HUES64 (cell line): ENCODE results near the gene SLC44A1.
"Not testable (repeated sequence)": the region's sequence is repeated elsewhere in the genome, so short reads cannot be mapped to it uniquely, and the experiment has no call there.

Experiments
- H3K27ac ChIP-seq: 2 replicates; pipeline ENCODE4 v1.7.0; 2013; ENCODE audit warnings: low read depth, low read length, inconsistent platforms
- H3K27me3 ChIP-seq: 2 replicates; pipeline ENCODE4 v1.6.1; 2013; ENCODE audit warnings: mild to moderate bottlenecking, low read length; ENCODE audit not compliant: insufficient read depth
- H3K36me3 ChIP-seq: 2 replicates; pipeline ENCODE4 v1.6.1; 2013; ENCODE audit warnings: mild to moderate bottlenecking, low read length; ENCODE audit not compliant: insufficient read depth
- H3K4me1 ChIP-seq: 2 replicates; pipeline ENCODE4 v1.6.1; 2013; ENCODE audit warnings: mild to moderate bottlenecking, low read length, moderate library complexity; ENCODE audit not compliant: insufficient read depth
- H3K4me3 ChIP-seq: 2 replicates; pipeline ENCODE4 v1.5.1; 2013; ENCODE audit warnings: mild to moderate bottlenecking, low read length, moderate library complexity
- H3K9ac ChIP-seq: 2 replicates; pipeline ENCODE4 v1.6.1; 2013; ENCODE audit warnings: mild to moderate bottlenecking, low read depth, low read length
- H3K9me3 ChIP-seq: 2 replicates; pipeline ENCODE4 v1.6.1; 2013; ENCODE audit warnings: low read depth, low read length; ENCODE audit not compliant: insufficient read depth
- WGBS: fragments of 150-250, 120-280 bp; methylation state at CpG from one replicate; pipeline ENCODE4 v1.1.7; 2013; ENCODE audit warnings: missing lambda C conversion rate; 5-methylcytosine and 5-hydroxymethylcytosine counted together

The SLC44A1 gene

DNA sequence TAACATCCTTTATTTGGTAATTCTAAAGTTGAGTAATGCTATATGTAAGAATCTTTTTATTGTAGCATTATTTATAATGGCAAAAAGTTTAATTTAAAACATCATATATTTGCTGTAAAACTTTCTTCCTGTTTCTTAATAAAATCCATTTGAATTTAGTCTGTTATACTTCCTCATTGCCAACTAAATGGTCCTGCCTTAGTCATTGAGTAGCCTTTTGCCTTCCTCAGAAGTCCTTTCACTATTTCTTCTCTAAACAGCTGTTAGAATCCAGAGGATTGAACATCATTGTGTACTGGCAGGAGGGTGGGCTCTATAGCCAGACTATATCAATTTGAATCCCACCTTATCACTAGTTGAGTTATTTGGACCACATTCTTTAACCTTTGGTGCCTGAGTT is 11.0 kb downstream of the SLC44A1 start:
- H3K27ac ChIP-seq: no peak overlapping the region
- H3K27me3 ChIP-seq: no peaks in the 10 kb centered on the region
- H3K36me3 ChIP-seq: no peaks in the 10 kb centered on the region
- peaks cover 33% of the 10 kb centered on the region for H3K4me1 ChIP-seq
- H3K9me3 ChIP-seq: no peaks in the 10 kb centered on the region
- no peak overlapping the region for H3K9ac ChIP-seq
- no peak overlapping the region for H3K4me3 ChIP-seq

DNA sequence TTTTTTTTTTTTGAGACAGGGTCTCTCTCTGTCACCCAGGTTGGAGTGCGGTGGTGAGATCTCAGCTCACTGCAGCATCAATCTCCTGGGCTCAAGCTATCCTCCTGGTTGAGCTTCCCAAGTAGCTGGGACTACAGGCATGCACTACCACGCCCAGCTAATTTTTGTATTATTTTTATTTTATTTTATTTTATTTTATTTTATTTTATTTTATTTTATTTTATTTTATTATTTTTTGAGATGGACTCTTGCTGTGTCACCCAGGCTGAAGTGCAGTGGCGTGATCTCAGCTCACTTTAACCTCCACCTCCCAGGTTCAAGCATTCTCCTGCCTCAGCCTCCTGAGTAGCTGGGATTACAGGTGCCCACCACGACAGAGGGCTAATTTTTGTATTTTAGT is 12.1 kb downstream of the SLC44A1 start:
- H3K36me3 ChIP-seq, H3K4me3 ChIP-seq, H3K9me3 ChIP-seq, H3K27ac ChIP-seq, H3K27me3 ChIP-seq, H3K9ac ChIP-seq: not testable (repeated sequence)
- 98% methylated on average over 3 of the region's 4 CpGs for WGBS
- H3K4me1 ChIP-seq: peaks cover 22% of the 10 kb centered on the region

DNA sequence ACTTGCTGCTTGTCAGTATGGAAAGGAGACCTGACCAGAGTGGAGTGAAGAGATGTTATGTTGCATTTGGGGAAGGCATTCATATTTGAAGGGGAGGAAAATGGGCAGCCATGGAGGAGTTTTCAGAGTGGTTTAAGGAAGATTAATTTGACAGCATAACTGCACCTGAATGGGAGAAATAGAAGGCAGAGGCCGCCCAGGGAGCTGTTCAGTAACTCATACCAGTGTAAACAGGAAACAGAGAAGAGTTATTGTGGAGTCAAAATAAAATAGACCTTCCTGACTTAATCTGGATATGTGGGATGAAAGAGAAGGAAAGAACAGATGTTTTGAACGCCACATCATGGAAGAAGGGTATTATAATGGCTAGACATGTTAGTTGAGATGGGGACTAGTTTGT is 13.4 kb downstream of the SLC44A1 start:
- Histone ChIP-seq H3K9me3 (no peaks in the 10 kb centered on the region), H3K36me3 (no peaks in the 10 kb centered on the region), H3K4me3 (no peak overlapping the region), H3K4me1 (peaks cover 19% of the 10 kb centered on the region), H3K27ac (no peak overlapping the region), H3K9ac (no peak overlapping the region), H3K27me3 (no peaks in the 10 kb centered on the region)
- WGBS: 91% methylated on average over 2 of the region's 2 CpGs

GRCh38 chr9:105258225-105258737 is 13.8 kb downstream of the SLC44A1 start:
- Histone ChIP-seq H3K9ac (no peak overlapping the region), H3K9me3 (no peaks in the 10 kb centered on the region), H3K27me3 (no peaks in the 10 kb centered on the region), H3K27ac (no peak overlapping the region), H3K4me3 (no peak overlapping the region), H3K4me1 (peaks cover 19% of the 10 kb centered on the region), H3K36me3 (no peaks in the 10 kb centered on the region)
- 95% methylated on average over 3 of the region's 3 CpGs for WGBS

DNA sequence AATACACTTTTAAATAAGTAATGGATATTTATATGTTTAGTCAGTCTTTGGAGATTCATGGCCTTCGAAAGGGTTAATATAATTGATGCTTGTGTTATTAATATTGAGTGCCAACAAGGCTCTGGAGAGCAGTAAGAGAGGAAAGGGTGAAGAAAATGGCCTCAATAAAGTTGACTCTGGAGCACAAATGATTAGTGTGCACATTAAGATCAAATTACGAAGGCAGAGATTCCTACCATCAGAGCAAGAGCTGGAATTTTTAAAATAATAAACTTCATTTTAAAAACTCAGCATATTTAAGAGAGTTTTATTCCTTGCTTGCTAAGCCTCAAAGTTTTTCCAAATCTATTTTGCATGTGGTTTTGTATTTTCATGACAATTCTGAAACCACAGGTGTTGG is 14.8 kb downstream of the SLC44A1 start:
- Histone ChIP-seq H3K9me3 (no peaks in the 10 kb centered on the region), H3K9ac (no peak overlapping the region), H3K4me3 (no peak overlapping the region), H3K36me3 (no peaks in the 10 kb centered on the region), H3K27me3 (no peaks in the 10 kb centered on the region), H3K27ac (no peak overlapping the region), H3K4me1 (peaks cover 15% of the 10 kb centered on the region)
- 94% methylated on average over 2 of the region's 2 CpGs for WGBS

GRCh38 chr9:105259731-105260612 is 15.5 kb downstream of the SLC44A1 start:
- no peak overlapping the region for H3K9ac ChIP-seq
- H3K36me3 ChIP-seq: no peaks in the 10 kb centered on the region
- peaks cover 14% of the 10 kb centered on the region for H3K4me1 ChIP-seq
- no peaks in the 10 kb centered on the region for H3K27me3 ChIP-seq
- H3K27ac ChIP-seq: no peak overlapping the region
- H3K9me3 ChIP-seq: no peaks in the 10 kb centered on the region
- H3K4me3 ChIP-seq: no peak overlapping the region

- Histone ChIP-seq H3K9ac (no peak overlapping the region), H3K36me3 (no peaks in the 10 kb centered on the region), H3K27ac (no peak overlapping the region), H3K4me1 (peaks cover 17% of the 10 kb centered on the region), H3K27me3 (no peaks in the 10 kb centered on the region), H3K9me3 (no peaks in the 10 kb centered on the region), H3K4me3 (no peak overlapping the region)
- 98% methylated on average over 2 of the region's 2 CpGs for WGBS
Observed at GRCh38 chr9:105262497-105262896, 18.0 kb downstream of the SLC44A1 start.

GRCh38 chr9:105264380-105264779 is 19.9 kb downstream of the SLC44A1 start:
- H3K9ac ChIP-seq: no peak overlapping the region
- no peak overlapping the region for H3K4me3 ChIP-seq
- H3K36me3 ChIP-seq: no peaks in the 10 kb centered on the region
- H3K4me1 ChIP-seq: peaks cover 20% of the 10 kb centered on the region
- no peaks in the 10 kb centered on the region for H3K9me3 ChIP-seq
- H3K27me3 ChIP-seq: no peaks in the 10 kb centered on the region
- H3K27ac ChIP-seq: no peak overlapping the region
- 95% methylated on average over 4 of the region's 4 CpGs for WGBS

GRCh38 chr9:105268254-105268653 is 23.8 kb downstream of the SLC44A1 start:
- H3K9ac ChIP-seq, H3K4me3 ChIP-seq, H3K9me3 ChIP-seq, H3K27me3 ChIP-seq, H3K27ac ChIP-seq, H3K36me3 ChIP-seq: not testable (repeated sequence)
- WGBS: 97% methylated on average over 10 of the region's 10 CpGs
- peaks cover 23% of the 10 kb centered on the region for H3K4me1 ChIP-seq

- H3K27ac ChIP-seq: no peak overlapping the region
- 89% methylated on average over 2 of the region's 2 CpGs for WGBS
- no peaks in the 10 kb centered on the region for H3K27me3 ChIP-seq
- no peak overlapping the region for H3K9ac ChIP-seq
- no peak overlapping the region for H3K4me3 ChIP-seq
- H3K4me1 ChIP-seq: peaks cover 23% of the 10 kb centered on the region
- H3K36me3 ChIP-seq: no peaks in the 10 kb centered on the region
- no peaks in the 10 kb centered on the region for H3K9me3 ChIP-seq
Observed at GRCh38 chr9:105269593-105269992, 25.1 kb downstream of the SLC44A1 start.

- H3K27ac ChIP-seq: no peak overlapping the region
- no peaks in the 10 kb centered on the region for H3K36me3 ChIP-seq
- no peaks in the 10 kb centered on the region for H3K9me3 ChIP-seq
- H3K9ac ChIP-seq: no peak overlapping the region
- H3K4me3 ChIP-seq: no peak overlapping the region
- 93% methylated on average over 4 of the region's 4 CpGs for WGBS
- H3K27me3 ChIP-seq: no peaks in the 10 kb centered on the region
- peaks cover 27% of the 10 kb centered on the region for H3K4me1 ChIP-seq
Observed at GRCh38 chr9:105270711-105271110, 26.3 kb downstream of the SLC44A1 start.
